22Rv1 (cell line): Measurements from ENCODE around the gene NT5DC2.

Source experiments
- CTCF ChIP-seq: fragments of 450-650 bp; IDR thresholded peaks from 2 replicates; pipeline ENCODE4 v1.5.1; 2017; ENCODE audit warnings: mild to moderate bottlenecking
- ZFX ChIP-seq: fragments of 450-650 bp; IDR thresholded peaks from 2 replicates; pipeline ENCODE4 v1.6.1; 2017; ENCODE audit warnings: antibody characterized with exemption, borderline replicate concordance

- no peak for TF ChIP-seq CTCF
- no peak for TF ChIP-seq ZFX
Observed at GRCh38 chr3:52570076-52570475, 36.4 kb upstream of the NT5DC2 start.
